C4-2B (cell line): ENCODE data around the gene TMEM72.

Experiments used
- CTCF ChIP-seq: fragments of 450-650 bp; conservative IDR thresholded peaks from 2 replicates; pipeline ENCODE4 v1.5.1; 2017; ENCODE audit warnings: mild to moderate bottlenecking
- ZFX ChIP-seq: fragments of 450-650 bp; IDR thresholded peaks from 2 replicates; pipeline ENCODE4 v1.6.1; 2017

- no peak for TF ChIP-seq CTCF
- no peak for TF ChIP-seq ZFX
Measured at GRCh38 chr10:44974082-44974627, 63.0 kb downstream of the TMEM72 start.
